Epithelial cell of prostate (primary cell): ENCODE data around the gene CAMSAP1.
A peak's percentile ranks its signal among the peaks of the same experiment; 100 is the strongest.
"Not testable (repeated sequence)": the region's sequence is repeated elsewhere in the genome, so short reads cannot be mapped to it uniquely, and the experiment has no call there.

Source experiments
- DNase-seq: peaks from one replicate; pipeline ENCODE4 v3.0.0-alpha.2; 2011; ENCODE audit warnings: low read depth, low spot score
- H3K27ac ChIP-seq: fragments of 450-650 bp; 2 replicates; pipeline ENCODE4 v1.5.1; 2017; ENCODE audit warnings: mild to moderate bottlenecking

Gene CAMSAP1

DNA sequence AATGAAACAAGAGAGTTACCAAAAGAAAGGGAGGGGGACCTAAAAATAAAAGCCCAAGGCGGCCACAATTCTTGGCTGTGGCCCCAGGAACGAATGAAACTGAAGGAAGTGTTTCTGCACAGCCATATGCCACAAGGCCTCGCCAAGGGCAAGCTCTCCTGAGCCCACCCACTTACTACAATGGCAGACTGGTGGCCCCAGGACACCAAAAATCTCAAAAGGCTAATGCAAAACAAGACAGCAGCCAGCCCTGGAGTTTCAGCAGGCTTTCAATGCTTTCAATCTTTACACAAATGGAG, 4.0 kb downstream of the CAMSAP1 start:
- peak overlapping the region; percentile 39 for H3K27ac ChIP-seq
- no peak for DNase-seq

DNA sequence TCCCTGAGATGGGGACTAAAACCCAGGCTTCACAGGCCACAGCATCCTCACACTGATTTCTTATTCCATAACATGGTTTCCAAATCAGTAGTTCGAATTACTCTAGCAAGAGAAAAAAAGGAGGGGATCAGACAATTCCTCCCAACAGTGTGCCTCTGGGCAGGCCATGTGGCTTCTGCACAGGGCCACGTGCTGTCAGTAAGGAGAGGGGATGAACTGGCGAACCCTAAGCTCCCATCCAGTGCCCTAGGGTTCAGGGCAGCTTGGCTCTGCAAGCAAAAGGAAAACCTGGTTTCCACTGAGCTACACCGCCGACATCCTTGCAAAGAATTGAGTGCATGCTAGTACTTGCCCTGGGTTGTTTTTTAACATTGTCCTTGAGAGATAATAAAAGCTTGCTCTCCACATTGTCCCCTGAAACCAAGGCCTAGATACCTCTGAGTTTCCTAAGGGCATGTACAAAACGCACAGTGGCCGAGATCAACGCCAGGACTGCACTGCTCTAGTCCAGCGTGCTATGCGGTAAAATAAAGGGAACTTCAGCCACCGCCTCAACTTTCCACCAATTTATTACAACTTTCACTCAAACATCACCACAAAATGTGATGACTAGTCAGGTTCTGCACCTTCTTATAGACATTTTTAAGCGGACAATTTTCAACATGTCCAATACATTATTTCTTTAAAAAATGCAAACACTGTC, 4.5 kb downstream of the CAMSAP1 start:
- DNase-seq = no peak

DNA sequence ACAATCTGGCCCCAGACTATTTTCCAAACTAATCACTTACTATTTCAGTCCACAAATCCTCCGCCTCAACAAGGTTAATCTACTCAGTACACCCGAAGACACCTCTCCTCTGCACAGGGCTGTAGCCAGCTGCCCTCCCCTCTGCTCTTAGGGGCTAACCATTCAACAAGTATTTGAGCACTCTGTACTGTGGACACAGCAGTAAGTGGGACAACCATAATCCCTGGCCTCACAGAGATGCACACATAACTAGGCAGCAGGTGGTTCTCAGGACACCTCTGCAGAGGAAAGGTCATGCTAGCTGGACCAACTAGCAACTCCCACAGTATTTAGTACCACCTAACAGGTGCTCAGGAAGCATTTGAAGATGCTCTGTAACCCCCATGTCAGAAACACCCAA, 5.5 kb downstream of the CAMSAP1 start:
- no peak overlapping the region for H3K27ac ChIP-seq
- no peak for DNase-seq

More for the DNA sequence above, 4.5 kb downstream of the CAMSAP1 start:
- H3K27ac ChIP-seq = peak overlapping the region; percentile 39

DNA sequence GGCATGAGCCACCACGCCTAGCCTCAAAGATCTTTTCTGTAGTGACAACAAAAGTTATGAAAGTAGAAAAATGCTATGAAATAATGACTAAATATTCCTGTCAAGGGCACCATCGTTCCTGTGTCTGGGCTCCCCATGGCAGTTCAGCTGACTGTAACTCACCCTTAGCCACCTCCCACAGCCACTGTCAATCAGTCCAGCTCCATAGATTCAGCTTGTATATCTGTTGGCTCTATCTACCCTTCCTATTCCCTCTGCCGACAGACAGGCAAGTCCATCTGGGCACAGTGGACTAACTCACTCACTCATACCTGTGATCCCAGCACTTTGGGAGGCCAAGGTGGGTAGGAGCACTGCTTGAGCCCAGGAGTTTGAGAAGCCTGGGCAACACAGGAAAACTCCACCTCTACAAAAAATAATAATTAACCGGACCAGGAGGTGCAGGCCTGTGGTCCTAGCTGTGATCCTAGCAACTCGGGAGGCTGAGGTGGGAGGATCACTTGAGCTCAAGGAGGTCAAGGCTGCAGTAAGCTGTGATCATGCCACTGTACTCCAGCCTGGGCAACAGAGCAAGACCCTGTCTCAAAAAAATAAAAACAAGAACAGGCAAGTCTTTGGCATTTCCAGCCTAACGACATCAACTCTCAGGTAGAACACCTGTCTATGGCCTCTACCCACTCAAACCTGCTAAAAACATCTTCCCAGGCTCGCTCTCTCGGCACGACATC, 6.2 kb downstream of the CAMSAP1 start:
- H3K27ac ChIP-seq = no peak overlapping the region
- no peak for DNase-seq

DNA sequence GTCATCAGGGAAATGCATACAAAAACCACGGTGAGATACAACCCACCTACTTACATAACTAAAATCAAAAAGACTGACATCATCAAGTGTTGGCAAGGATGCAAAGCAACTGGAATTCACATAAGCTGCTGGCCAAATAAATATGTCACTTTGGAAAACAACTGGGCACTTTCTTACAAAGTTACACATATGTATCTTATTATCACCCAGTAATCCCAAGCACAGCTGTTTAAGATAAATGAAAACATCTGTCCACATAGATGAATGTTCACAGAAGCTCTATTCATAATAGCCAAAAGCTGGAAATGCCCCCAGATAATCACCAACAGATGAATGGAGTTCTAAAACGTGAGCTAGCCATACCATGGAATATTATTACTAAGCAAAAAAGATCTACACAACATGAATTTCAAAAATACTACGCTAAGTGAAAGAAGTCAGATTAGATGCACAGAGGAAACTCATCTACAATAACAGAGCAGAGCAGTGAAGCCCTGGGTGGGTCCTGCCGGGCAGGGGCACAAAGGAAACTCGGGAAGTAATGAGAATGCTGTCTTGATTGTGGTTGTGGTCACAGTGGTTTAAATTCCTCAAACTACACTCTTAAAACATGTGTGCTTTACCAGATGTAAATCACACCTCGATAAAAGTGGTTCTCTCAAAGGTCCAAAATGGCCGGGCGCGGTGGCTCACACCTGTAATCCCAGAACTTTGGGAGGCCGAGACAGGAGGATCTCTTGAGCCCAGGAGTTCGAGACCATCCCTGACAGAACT, 8.5 kb downstream of the CAMSAP1 start:
- no peak for DNase-seq

DNA sequence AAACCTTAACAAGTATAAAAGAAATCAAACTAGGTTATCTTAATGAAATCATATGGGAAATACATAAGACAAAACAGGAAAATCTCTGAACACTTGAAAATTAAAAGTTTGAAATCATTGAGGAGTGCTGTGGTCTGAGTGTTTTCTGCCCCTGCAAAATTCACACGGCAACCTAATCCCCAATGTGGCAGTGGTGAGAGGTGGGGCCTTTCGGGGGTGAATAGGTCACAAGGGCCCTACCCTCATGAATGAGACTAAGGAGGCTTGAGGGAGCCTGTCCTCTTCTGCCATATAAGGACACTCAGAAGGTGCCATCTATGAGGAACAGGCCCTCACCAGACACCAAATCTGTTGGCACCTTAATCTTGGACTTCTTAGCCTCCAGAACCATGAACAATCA, 10.7 kb downstream of the CAMSAP1 start:
- H3K27ac ChIP-seq = no peak overlapping the region
- DNase-seq = no peak

More for the DNA sequence above, 8.5 kb downstream of the CAMSAP1 start:
- no peak overlapping the region for H3K27ac ChIP-seq

DNA sequence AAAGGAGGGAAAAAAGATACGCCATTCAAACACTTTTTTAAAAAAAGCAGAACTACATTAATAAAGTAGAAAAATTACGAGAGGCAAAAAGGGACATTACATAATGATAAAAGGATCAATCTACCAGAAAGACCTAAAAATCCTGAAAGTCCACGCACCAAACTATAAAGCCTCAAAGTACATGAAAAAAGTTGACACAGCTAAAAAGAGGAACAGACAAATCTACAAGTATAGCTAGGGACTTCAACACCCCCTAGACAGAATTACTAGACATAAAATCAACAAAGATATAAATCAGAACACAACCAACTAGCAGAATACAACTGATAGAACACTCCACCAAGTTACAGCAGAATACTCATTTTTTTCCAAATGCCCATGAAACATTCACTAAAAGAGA, 11.1 kb downstream of the CAMSAP1 start:
- DNase-seq = no peak
- no peak overlapping the region for H3K27ac ChIP-seq

DNA sequence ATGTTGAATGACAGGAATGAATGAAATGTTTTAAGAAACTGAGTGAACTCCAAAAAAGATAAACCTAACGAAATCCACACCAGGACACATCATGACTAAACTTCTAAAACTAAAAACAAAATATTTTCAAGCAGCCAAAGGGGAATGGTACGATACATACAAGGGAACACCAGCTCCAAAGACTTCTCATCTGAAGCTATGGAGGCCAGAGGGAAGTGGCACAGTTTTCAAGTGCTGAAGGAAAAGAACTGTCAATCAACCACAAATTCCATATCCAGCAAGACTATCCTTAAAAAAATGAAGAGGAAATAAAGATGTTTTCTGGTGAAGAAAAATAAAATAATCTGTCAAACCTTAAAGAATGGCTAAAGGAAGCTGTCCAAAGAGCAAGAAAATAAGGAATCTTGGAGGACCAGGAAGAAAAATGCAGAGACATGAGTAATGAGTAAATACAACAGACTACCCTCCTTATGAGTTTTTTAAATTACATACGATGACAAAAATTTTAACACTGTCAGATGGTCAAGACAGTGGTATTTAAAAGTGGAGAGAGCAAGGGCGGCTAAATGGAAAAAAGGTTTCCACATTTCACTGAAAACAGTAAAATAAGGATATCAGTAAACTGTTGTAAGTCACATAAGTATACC, 12.0 kb downstream of the CAMSAP1 start:
- H3K27ac ChIP-seq = no peak overlapping the region
- DNase-seq = no peak

DNA sequence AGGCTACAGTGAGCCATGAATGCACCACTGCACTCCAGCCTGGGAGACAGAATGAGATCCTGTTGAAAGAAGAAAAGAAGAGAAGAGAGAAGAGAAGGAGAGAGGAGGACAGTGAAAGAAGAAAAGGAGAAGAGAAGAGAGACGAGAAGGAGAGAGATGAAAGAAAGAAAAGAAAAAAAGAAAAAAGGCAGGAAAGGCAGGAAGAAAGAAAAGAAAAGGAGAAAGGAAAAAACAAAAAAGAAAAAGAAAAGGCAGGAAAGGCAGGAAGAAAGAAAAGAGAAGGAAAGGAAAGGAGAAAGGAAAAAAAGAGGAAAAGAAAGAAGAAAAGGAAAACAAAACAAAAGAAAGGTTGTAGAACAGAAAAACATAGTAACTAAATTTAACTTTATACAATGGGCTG, 14.2 kb downstream of the CAMSAP1 start:
- no peak overlapping the region for H3K27ac ChIP-seq
- no peak for DNase-seq

DNA sequence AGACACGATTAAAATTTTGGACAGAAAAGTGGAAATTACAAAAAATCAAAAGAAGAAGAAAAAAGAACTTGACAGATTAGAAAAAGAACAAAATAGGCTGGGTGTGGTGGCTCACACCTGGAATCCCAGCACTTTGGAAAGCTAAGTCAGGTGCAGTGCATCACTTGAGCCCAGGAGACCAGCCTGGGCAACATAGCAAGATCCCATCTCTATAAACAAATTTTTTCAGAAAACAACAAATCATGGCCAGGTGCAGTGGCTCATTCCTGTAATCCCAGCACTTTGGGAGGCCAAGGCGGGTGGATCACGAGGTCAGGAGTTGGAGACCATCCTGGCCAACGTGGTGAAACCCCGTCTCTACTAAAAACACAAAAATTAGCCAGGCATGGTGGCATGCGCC, 15.0 kb downstream of the CAMSAP1 start:
- not testable (repeated sequence) for DNase-seq, H3K27ac ChIP-seq

DNA sequence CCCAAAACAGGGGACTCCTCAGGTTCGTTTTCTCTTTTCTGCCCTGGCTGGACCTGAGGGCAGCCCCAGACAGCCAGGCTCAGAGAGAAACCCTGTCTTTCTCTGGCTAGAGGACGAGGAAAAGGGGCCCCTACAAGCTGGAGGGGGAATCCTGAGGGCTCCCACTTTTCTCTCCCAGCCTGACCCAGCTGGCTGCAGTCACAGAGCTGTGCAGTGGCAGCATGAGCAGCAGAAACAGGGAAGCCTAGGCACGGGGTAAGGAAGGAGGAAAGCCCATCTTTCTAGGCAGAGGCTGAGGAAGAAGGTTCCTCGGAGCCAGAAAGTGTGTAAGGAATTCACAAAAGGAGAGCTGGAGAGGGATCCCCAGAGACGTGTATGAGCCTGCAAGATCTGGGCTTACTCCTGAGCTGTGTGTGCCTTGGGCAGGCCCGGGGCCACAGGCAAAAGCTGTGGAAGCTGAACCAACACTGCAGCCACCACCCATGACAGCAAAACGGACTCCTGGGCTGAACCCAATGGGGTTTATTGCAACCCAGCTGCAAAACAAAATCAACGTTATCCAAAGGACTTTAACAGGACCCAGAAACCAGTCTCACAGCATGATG, 16.2 kb downstream of the CAMSAP1 start:
- peak overlapping the region; percentile 65 for H3K27ac ChIP-seq
- no peak for DNase-seq

DNA sequence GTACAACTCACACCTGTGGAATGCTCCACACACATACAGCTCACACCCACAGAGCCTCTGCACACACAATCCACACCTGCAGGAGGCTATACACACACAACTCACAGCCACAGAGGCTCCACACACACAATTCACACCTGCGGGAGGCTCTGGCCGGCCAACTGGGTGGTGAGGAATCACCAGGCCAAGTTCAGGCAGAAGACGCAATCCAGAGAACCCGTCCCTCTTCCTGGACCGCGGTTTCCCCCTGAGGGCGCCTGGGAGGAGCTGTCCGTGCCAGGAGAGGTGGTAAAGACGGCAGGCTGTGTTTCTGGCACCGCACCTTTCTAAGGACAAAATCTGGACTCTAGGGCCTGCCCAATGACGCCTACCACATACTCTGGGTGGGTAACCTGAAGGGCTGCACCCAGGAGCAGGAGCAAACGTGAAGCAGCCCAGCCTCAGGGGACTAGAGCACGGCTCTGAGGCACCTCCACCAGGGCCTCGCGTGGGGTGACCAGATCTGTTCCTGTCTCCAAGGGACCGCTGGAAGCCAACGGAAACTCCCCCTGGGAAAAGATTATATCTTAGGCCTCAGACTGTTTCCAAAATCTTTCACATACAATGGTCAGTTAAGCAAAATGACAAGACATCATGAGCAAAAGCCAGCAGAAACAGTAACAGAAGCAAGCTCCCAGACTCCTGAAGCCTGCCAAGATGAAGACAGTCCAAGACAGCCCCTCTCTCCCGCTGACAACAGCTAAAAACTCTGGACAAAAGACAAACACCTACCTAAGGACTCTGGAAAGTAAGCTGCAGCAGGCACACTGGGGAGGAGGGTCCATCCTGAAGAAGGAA, 16.9 kb downstream of the CAMSAP1 start:
- no peak for DNase-seq
- H3K27ac ChIP-seq = peak overlapping the region; percentile 65

DNA sequence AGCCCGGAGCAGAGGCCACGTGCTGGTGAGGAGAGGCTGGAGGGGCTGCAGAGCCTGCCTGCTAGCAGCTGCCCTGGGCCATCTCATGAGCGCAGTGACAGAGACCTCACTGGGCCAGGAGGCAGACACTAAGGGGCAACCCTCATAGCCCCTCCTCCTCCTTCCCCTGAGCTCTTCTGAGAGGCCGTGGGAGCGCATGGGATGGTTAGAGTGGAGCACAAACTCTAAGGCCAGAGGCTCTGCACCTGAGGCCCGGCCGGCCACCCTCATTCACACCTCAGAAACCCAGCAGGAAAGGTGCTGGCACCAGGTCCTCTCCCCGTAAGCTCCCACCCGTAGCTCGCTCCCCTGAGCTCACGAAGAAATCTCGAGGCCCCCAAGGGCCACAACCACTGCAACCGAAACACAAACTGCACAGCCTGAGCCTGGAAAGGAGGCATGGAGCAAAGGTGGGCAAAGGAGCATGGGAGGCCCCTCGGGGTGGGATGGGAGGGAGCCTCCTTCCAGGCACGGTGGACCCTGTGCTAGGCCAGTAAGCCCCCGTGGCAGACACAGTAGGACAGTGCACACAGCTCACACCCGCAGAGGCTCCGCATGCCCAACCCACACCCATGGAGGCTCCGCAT, 17.7 kb downstream of the CAMSAP1 start:
- H3K27ac ChIP-seq = peak overlapping the region; percentile 65
- no peak for DNase-seq

DNA sequence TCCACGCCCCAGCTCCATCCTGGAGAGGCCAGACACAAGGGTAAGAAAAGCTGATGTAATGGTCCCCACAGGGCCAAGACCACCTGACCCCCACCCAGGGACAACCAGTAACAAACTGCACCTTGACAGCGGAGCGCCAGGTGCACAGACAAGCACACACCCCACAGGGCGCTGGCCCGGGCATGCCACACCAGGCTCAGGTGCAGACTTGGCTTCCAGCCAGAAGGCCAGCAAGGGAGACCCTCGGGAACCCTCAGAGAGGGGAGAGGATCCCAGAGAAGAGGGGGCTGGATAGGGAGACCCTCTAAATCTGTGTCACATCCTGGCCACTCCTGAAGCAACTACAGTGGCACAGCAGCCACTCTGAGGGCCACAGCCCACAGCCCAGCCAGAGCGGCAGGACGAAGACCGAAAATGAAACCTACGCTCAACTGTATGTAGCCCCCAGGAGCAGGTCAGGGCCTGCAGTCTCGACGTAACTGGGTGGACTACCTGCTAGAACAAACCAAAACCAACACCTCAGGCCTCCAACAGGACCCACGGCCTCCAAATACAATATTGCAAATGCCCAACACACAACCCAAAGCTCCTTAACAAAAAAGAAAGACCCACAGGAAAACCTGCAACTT, 18.5 kb downstream of the CAMSAP1 start:
- no peak for DNase-seq
- H3K27ac ChIP-seq = peak overlapping the region; percentile 65

DNA sequence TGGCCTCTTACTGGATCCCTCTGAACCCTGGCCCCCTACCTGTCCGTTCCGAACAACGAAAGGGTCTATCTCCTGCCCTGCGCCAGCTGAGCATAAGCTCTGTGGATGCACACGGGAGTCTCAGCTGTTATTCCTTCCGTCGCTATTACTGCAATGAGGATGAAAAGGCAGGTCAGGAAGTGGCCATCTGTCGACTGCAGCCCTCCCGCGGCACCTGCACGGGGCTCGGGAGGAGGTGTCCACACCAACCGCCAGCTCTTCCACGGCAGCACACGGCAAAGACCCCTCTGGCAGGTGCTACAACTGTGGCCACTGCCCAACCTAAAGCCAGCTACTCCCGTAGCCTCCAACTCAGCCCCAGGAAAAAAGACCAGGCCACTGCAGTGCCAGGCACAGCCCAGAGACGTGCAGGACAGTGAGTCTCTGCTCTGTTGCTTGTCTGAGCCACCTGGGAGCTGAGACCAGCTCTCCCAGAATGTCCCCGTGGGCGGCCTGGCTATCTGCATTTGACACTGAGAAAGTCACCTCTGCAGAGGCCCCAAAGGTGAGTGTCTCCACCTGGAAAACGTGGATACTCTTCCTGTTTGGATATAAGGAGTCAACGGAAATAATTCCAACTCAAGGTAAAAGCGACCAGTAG, 19.1 kb downstream of the CAMSAP1 start:
- no peak for DNase-seq
- peak overlapping the region; percentile 65 for H3K27ac ChIP-seq

DNA sequence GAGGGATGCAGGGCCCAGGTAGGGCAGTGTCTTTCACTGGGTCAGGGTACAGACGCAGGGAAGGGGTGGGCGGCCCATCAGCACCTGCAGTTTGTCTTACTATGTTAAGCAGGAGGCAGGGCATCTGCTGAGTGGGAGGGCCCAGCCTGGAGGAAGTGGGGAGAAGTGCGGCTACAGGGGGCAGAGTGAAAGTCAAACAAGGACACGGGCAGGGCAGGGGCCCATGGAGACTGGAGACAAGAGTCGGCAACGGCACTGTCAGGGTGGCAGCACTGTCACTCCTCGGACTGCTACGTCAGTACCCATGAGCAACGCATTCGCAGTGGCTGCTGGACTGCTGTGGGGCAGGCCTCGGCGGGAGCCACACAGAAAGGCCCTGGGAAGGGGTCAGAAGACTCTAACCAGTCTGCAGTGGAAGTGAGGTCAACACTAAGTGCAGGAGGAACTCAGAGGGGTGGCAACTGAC, 19.7 kb downstream of the CAMSAP1 start:
- no peak for DNase-seq
- peak overlapping the region; percentile 43 for H3K27ac ChIP-seq

DNA sequence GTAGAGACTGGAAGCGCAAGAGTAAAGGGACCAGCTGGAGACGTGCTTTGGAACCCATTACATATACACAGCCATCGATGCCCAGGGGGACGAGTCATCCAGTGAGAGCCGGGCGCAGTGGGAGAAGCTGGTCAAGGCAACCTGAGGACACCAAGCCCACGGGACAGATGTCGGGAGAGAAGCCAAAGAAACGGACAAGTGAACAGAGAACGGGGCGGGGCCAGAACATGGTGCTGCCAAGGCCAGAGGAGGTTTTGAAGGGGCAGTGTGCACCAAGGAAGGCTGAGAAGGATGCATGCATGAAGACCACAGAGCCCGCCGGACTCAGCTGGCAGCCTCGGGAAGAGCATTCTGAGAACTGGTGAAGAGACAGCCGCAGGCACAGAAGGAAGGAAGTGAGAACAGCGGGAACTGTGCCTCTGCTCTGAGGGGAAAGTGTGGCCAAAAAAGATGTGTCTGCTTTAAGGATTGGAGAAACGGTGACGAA, 20.3 kb downstream of the CAMSAP1 start:
- no peak for DNase-seq
- peak overlapping the region; percentile 43 for H3K27ac ChIP-seq
